RWPE2 (cell line): ENCODE results near the gene ENKD1.

Source experiments
- ATAC-seq: fragments of 200-7000 bp; cut with Tn5 transposase; 3 replicates; pipeline ENCODE4 v1.9.1; 2021; ENCODE audit warnings: low read depth
- DNase-seq: peaks from one replicate; pipeline ENCODE4 v3.0.0-alpha.2; 2020; ENCODE audit warnings: low spot score
- H3K27ac ChIP-seq: fragments of 450-650 bp; 2 replicates; pipeline ENCODE4 v1.5.1; 2017; ENCODE audit warnings: mild to moderate bottlenecking; ENCODE audit not compliant: poor library complexity, severe bottlenecking
- H3K27me3 ChIP-seq: fragments of 250-450 bp; sonication (Bioruptor Pico); 2 replicates; pipeline ENCODE4 v1.5.1; 2021; ENCODE audit warnings: mild to moderate bottlenecking, moderate library complexity; ENCODE audit not compliant: insufficient read depth, poor library complexity, severe bottlenecking
- H3K36me3 ChIP-seq: fragments of 250-450 bp; sonication (Bioruptor Pico); 2 replicates; pipeline ENCODE4 v1.5.1; 2020; ENCODE audit warnings: low read depth, mild to moderate bottlenecking, moderate library complexity
- H3K4me1 ChIP-seq: fragments of 250-450 bp; sonication (Bioruptor Pico); 2 replicates; pipeline ENCODE4 v1.5.1; 2021; ENCODE audit warnings: mild to moderate bottlenecking, moderate library complexity; ENCODE audit not compliant: insufficient read depth, poor library complexity, severe bottlenecking
- H3K4me3 ChIP-seq: fragments of 250-450 bp; sonication (Bioruptor Pico); 2 replicates; pipeline ENCODE4 v1.5.1; 2021; ENCODE audit warnings: mild to moderate bottlenecking, moderate library complexity; ENCODE audit not compliant: severe bottlenecking
- H3K9me3 ChIP-seq: fragments of 250-450 bp; sonication (Bioruptor Pico); 2 replicates; pipeline ENCODE4 v1.5.1; 2021; ENCODE audit warnings: mild to moderate bottlenecking, moderate library complexity; ENCODE audit not compliant: severe bottlenecking
- CTCF ChIP-seq: fragments of 450-650 bp; IDR thresholded peaks from one replicate; pipeline ENCODE4 v1.5.1; 2017; ENCODE audit warnings: mild to moderate bottlenecking, moderate library complexity; ENCODE audit not compliant: poor library complexity, severe bottlenecking

Gene ENKD1

DNA sequence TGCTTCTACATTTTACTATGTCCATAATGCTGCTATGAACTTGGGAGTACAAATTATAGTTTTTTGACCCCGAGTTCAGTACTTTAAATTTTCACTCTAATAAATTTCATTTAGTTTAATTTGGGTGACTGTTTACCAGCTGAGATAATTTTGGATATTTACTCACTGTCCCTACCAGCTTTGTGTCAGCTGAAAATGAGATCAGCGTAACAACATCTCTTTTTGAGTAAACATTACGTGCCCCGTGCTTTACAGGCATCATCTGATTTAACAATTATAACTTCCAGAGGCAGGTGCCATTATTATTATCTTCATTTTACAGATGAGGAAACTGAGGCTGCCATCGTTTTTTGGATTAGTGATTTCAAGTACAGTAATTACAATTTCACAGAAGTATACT lies 37.6 kb upstream of the ENKD1 start:
- no peak overlapping the region for H3K4me3 ChIP-seq
- no peak for ATAC-seq
- H3K4me1 ChIP-seq: no peaks in the 10 kb centered on the region
- H3K9me3 ChIP-seq: no peaks in the 10 kb centered on the region
- no peak for DNase-seq
- H3K27me3 ChIP-seq: no peaks in the 10 kb centered on the region
- no peak overlapping the region for H3K27ac ChIP-seq
- no peak for TF ChIP-seq CTCF
- H3K36me3 ChIP-seq: peaks cover 4% of the 10 kb centered on the region

GRCh38 chr16:67703626-67704025 lies 37.1 kb upstream of the ENKD1 start:
- DNase-seq (no peak), ATAC-seq (no peak)
- no peaks in the 10 kb centered on the region for H3K9me3 ChIP-seq
- H3K27ac ChIP-seq: no peak overlapping the region
- H3K36me3 ChIP-seq: peaks cover 9% of the 10 kb centered on the region
- no peaks in the 10 kb centered on the region for H3K4me1 ChIP-seq
- no peak for TF ChIP-seq CTCF
- H3K27me3 ChIP-seq: no peaks in the 10 kb centered on the region
- H3K4me3 ChIP-seq: no peak overlapping the region

DNA sequence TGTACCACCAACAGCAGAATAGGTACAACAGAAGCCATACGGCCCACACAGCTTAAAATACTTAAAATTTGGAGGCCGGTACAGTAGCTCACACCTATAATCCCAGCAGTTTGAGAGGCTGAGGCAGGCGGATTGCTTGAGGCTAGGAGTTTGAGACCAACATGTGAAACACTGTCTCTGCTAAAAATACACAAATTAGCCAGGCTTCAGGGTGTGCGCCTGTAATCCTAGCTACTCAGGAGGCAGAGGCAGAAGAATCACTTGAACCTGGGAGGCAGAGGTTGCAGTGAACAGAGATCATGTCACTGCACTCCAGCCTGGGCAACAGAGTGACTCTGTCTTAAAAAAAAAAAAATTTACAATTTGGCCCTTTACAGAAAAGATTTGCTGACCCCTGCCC lies 35.6 kb upstream of the ENKD1 start:
- Histone ChIP-seq H3K4me1 (peaks cover under 1% of the 10 kb centered on the region), H3K36me3 (peaks cover 9% of the 10 kb centered on the region), H3K27me3 (no peaks in the 10 kb centered on the region), H3K27ac (no peak overlapping the region), H3K9me3 (no peaks in the 10 kb centered on the region), H3K4me3 (no peak overlapping the region)
- DNase-seq (no peak), ATAC-seq (no peak)
- TF ChIP-seq CTCF: no peak

DNA sequence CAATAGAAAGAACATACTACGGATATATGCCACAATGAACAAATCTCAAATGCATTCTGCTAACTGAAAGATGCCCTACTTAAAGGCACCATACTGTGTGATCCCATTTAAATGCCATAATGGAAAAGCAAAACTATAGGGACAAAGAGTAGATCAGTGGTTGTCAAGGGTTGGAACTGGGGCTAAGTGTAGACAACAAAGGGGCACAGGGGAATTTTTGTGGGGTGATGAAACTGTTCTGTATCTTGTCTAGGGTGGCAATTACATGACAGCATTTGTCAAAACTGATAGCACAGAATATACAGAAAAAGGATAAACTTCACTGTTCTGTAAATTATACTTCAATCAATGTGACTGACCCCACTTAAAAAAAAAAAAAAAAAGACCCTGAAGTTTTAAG lies 34.9 kb upstream of the ENKD1 start:
- Histone ChIP-seq H3K4me3 (no peak overlapping the region), H3K9me3 (no peaks in the 10 kb centered on the region), H3K27ac (no peak overlapping the region), H3K36me3 (peaks cover 9% of the 10 kb centered on the region), H3K27me3 (no peaks in the 10 kb centered on the region), H3K4me1 (peaks cover 4% of the 10 kb centered on the region)
- ATAC-seq (no peak), DNase-seq (no peak)
- no peak for TF ChIP-seq CTCF

DNA sequence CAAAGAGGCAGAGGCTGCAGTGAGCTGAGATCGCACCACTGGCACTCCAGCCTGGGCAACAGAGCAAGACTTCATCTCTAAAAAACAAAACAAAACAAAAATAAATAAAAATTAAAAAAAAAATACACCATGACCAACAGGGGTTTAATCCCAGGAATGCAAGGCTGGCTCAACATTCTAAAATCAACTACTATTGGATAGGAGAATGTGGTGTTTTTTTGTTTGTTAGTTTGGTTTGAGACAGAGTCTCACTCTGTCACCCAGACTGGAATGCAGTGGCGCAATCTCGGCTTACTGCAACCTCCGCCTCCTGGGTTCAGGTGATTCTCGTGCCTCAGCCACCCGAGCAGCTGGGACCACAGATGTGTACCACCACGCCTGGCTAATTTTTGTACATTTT lies 32.7 kb upstream of the ENKD1 start:
- Histone ChIP-seq H3K4me3 (no peak overlapping the region), H3K9me3 (no peaks in the 10 kb centered on the region), H3K36me3 (peaks cover 9% of the 10 kb centered on the region), H3K27me3 (no peaks in the 10 kb centered on the region), H3K4me1 (peaks cover 4% of the 10 kb centered on the region), H3K27ac (no peak overlapping the region)
- ATAC-seq (no peak), DNase-seq (no peak)
- TF ChIP-seq CTCF: no peak
